ENCODE measurements around the gene RBM39.
A peak's percentile ranks its signal among the peaks of the same experiment; 100 is the strongest.
"Not testable (repeated sequence)": the region's sequence is repeated elsewhere in the genome, so short reads cannot be mapped to it uniquely, and the experiment has no call there.

The RBM39 gene

DNA sequence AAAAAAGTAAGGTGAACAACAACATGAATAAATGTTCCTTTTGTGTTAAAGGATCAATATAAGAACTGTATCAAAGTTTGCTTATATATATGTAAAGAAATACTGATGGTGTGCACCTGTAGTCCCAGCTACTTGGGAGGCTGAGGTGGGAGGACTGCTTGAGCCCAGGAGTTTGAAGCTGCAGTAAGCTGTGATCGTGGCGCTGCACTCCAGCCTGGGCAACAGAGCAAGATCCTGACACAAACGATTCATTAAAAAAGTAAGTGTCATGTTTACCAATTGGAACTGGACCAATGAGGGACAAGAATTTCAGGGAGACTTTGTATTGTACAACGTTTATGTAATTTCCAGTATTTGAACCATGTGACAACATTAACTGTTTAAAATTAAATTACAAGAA, 24.8 kb upstream of the RBM39 start:
- TF ChIP-seq, protein P1, sequence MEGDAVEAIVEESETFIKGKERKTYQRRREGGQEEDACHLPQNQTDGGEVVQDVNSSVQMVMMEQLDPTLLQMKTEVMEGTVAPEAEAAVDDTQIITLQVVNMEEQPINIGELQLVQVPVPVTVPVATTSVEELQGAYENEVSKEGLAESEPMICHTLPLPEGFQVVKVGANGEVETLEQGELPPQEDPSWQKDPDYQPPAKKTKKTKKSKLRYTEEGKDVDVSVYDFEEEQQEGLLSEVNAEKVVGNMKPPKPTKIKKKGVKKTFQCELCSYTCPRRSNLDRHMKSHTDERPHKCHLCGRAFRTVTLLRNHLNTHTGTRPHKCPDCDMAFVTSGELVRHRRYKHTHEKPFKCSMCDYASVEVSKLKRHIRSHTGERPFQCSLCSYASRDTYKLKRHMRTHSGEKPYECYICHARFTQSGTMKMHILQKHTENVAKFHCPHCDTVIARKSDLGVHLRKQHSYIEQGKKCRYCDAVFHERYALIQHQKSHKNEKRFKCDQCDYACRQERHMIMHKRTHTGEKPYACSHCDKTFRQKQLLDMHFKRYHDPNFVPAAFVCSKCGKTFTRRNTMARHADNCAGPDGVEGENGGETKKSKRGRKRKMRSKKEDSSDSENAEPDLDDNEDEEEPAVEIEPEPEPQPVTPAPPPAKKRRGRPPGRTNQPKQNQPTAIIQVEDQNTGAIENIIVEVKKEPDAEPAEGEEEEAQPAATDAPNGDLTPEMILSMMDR (conservative IDR thresholded peaks at IDR 0.05) = no peak

DNA sequence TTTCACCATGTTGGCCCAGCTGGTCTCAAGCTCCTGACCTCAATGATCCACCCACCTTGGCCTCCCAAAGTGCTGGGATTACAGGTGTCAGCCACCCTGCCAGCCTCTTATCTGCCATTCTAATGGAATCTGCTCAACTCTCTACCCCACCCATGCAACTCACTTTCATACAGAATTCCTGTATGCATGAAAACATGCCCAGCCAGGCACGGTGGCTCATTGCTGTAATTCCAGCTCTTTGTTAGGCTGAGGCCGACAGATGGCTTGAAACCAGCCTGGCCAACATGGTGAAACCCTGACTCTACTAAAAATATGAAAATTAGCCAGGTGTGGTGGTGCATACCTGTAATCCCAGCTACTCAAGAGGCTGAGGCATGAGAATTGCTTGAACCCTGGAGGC, 22.9 kb upstream of the RBM39 start:
- not testable (repeated sequence) for H3K27ac ChIP-seq

More for the DNA sequence above, 24.8 kb upstream of the RBM39 start:
- H3K27ac ChIP-seq = no peak overlapping the region

DNA sequence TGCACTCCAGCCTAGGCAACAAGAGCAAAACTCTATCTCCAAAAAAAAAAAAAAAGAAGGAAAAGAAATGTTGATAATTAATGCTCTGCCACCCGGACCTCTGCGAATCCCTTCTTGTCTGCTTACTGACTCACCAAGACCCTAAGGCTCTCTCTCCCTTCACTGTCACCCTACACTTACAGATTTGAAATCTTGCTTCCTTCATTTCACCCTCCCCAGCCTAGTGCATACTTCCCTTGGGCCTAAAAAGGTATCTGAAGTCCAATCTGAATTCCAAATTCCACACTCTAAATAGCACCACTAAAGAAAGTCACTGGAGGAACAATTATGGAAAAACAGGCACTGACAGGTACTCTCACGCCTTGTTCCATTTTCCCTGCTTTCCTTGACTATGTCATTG, 20.4 kb upstream of the RBM39 start:
- H3K27ac ChIP-seq = no peak overlapping the region
- TF ChIP-seq, protein P1 (conservative IDR thresholded peaks at IDR 0.05) = no peak

DNA sequence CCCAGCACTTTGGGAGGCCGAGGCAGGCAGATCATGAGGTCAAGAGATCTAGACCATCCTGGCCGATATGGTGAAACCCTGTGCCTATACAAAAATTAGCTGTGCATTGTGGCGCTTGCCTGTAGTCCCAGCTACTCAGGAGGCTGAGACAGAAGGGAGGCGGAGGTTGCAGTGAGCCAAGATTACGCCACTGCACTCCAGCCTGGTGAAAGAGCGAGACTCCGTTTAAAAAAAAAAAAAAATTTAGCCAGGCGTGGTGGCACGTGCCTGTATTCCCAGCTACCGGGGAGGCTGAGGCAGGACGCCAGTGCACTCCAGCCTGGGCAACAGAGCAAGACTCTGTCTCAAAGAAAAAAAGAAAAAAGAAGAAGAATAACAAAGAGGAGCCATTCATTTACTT, 19.5 kb upstream of the RBM39 start:
- not testable (repeated sequence) for H3K27ac ChIP-seq

DNA sequence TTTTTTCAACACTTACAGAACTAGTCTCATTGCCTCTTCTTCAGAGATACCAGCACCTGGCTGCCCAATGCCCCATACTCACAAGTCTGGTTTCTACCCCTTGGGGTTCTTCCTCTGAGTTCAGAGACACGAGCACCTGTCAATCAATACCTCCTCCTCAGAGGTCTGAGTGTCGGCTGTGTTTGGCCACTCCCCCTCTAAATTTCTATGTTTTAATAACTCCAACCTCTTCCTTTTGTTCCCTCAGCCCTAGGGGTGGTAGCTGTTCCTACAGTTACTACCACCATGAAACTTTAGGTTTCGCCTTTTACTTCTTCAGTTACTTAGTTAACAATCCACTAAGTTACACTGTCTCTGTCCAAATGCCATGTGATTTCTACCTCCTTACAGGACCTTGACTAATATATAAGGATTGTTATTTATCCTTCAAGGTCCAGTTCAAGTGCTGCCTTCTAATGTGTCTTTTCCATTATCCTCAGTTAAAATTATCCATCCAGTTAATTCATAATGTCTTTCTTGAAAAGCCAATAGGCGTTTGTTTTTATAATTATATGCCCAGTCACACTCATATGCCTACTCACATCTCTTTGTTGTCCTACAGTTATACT, 15.1 kb upstream of the RBM39 start:
- H3K27ac ChIP-seq = no peak overlapping the region
- TF ChIP-seq, protein P1 (conservative IDR thresholded peaks at IDR 0.05) = no peak

DNA sequence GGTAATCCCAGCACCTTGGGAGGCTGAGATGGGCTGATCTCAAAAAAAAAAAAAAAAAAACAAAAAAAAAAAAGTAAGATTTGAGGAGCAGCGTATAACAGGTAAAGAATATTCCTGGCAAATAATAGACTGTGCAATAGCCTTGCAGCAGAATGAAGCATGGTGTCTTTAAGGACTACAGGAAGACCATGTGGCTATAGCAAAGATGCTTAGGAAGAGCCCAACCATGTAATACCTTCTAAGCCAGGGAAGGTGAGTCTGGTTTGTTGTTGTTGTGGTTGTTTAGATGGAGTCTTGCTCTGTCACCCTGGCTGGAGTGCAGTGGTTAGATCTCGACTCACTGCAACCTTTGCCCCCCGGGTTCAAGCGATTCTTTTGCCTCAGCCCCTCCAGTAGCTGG, 14.3 kb upstream of the RBM39 start:
- no peak overlapping the region for H3K27ac ChIP-seq
- TF ChIP-seq, protein P1 (conservative IDR thresholded peaks at IDR 0.05) = no peak

DNA sequence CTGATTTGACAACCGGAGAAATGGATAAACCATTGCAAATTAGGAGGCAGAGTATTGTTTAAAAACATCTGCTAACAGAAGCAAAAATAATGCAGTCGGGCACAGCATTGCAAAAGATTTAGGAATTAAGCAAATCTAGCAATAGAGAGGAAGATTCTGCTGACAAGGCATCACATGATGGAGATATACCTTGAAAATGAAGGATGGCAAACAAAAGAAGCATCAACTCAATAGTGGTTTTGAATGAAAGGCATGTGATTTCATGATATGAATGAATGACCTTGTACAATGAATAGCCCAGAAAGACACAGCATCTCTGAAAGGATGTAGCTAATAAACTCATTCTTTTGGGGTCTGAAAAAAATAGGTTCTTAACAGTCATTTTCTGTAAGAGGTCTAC, 8.6 kb upstream of the RBM39 start:
- H3K27ac ChIP-seq = no peak overlapping the region
- TF ChIP-seq, protein P1 (conservative IDR thresholded peaks at IDR 0.05) = no peak

DNA sequence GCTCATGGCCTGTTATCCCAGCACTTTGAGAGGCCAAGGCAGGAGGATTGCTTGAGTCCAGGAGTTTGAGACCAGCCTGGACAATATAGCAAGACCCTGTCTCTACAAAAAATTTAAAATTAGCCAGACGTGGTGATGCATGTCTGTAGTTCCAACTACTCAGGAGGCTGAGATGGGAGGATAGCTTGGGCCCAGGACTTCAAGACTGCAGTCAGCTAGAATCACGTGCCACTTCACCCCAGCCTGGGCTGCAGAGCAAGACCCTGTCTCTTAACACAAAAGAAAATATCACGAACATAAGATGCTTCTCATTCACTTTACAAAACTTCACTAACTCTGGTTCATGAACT, 2.4 kb upstream of the RBM39 start:
- peak overlapping the region; percentile 100 for H3K27ac ChIP-seq

DNA sequence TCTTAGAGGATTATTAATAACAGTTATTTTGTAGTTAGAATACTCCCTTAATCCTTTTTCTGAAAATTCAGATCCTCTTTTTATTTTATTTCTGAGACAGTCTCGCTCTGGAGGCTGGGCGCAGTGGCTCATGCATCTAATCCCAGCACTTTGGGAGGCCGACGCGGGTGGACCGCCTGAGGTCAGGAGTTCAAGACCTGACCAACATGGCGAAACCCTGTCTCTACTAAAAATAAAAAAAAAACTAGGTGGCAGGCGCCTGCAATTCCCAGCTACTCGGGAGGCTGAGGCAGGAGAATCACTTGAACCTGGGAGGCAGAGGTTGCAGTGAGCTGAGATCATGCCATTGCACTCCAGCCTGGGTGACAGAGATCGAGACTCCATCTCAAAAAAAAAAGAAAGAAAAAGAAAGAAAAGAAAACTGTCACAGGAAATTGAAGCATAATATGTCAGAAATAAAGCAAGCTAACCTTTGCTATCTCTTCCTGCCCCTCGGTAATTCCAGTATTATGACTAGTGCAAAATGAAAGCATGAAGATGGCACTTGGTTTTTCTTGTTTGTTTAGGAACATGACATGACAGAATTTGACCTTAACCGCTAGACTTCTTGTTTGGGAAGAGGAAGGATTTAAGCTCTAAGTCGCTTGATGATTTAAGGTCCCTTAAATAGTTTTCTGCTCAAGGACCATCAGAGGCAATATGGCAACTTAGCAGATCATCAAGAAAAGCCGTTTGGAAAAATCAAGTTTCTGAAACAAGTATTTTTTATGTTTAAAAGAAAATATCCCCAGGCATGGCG, 1.8 kb upstream of the RBM39 start:
- H3K27ac ChIP-seq = peak overlapping the region; percentile 100
- TF ChIP-seq, protein P1 (conservative IDR thresholded peaks at IDR 0.05) = no peak

Measured in VCaP (cell line).